GM06990 (cell line): ENCODE measurements around the gene CEP89.
"Not testable (repeated sequence)": the region's sequence is repeated elsewhere in the genome, so short reads cannot be mapped to it uniquely, and the experiment has no call there.

Experiments
- DNase-seq: peaks from one replicate; pipeline ENCODE4 v3.0.0-alpha.2; 2011; ENCODE audit not compliant: insufficient read length; ENCODE audit errors: extremely low read depth
- H3K27me3 ChIP-seq: replicated peaks from 2 replicates; pipeline ENCODE4 v1.6.0; 2011; ENCODE audit warnings: low read length; ENCODE audit not compliant: control insufficient read depth, insufficient read depth
- H3K36me3 ChIP-seq: 2 replicates; pipeline ENCODE4 v1.5.1; 2011; ENCODE audit warnings: low read length; ENCODE audit not compliant: control insufficient read depth, insufficient read depth
- H3K4me3 ChIP-seq: replicated peaks from 2 replicates; pipeline ENCODE4 v1.5.1; 2011; ENCODE audit warnings: low read depth, mild to moderate bottlenecking, control low read depth, low read length
- CTCF ChIP-seq: IDR thresholded peaks from 2 replicates; pipeline ENCODE4 v1.5.1; 2011; ENCODE audit warnings: low read length, control low read depth, mild to moderate bottlenecking, inconsistent platforms; ENCODE audit not compliant: insufficient read depth, poor library complexity, severe bottlenecking

Gene CEP89

GRCh38 chr19:32868206-32868950, 103.4 kb downstream of the CEP89 start:
- no peak overlapping the region for H3K4me3 ChIP-seq
- no peaks in the 10 kb centered on the region; the same call in 1 of the 2 replicates for H3K27me3 ChIP-seq
- H3K36me3 ChIP-seq: no peaks in the 10 kb centered on the region
- no peak for TF ChIP-seq CTCF
- no peak for DNase-seq

GRCh38 chr19:32867436-32867835, 104.3 kb downstream of the CEP89 start:
- not testable (repeated sequence) for H3K36me3 ChIP-seq, DNase-seq, H3K27me3 ChIP-seq, H3K4me3 ChIP-seq

GRCh38 chr19:32866564-32867265, 105.0 kb downstream of the CEP89 start:
- DNase-seq: no peak
- Histone ChIP-seq H3K27me3 (no peaks in the 10 kb centered on the region; the same call in 1 of the 2 replicates), H3K36me3 (no peaks in the 10 kb centered on the region), H3K4me3 (no peak overlapping the region)
- TF ChIP-seq CTCF: no peak

- Histone ChIP-seq H3K36me3 (no peaks in the 10 kb centered on the region), H3K27me3 (no peaks in the 10 kb centered on the region; the same call in 1 of the 2 replicates), H3K4me3 (no peak overlapping the region)
- DNase-seq: no peak
- no peak for TF ChIP-seq CTCF
Measured at GRCh38 chr19:32866061-32866460, 105.7 kb downstream of the CEP89 start.

GRCh38 chr19:32865326-32865725, 106.4 kb downstream of the CEP89 start:
- Histone ChIP-seq H3K4me3 (no peak overlapping the region), H3K27me3 (no peaks in the 10 kb centered on the region; the same call in 1 of the 2 replicates), H3K36me3 (no peaks in the 10 kb centered on the region)
- DNase-seq: no peak
- no peak for TF ChIP-seq CTCF

- no peak for TF ChIP-seq CTCF
- DNase-seq: no peak
- Histone ChIP-seq H3K27me3 (no peaks in the 10 kb centered on the region; the same call in 1 of the 2 replicates), H3K4me3 (no peak overlapping the region), H3K36me3 (no peaks in the 10 kb centered on the region)
Measured at GRCh38 chr19:32864318-32865007, 107.3 kb downstream of the CEP89 start.
